Measurements from ENCODE around the gene RAPGEF6.

DNA sequence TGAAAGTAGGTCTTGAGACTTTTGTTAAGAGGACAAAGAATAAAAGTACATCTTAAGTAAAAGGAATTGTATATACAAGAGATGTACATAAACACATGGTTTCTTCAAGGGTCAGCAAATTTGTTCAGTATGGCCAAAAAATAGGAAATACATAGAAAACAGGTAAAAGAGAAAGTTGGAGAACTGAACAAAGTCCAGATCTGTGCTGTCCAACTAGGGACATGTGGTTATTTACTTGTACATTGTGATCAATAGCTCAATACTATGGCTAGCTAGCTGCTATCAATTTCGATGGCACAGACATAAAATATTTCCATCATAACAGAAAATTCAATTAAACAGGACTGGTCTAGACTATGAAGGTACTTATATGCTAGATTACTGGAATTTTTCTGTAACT, 92.3 kb downstream of the RAPGEF6 start:
- TF ChIP-seq POLR2A (IDR thresholded peaks at IDR 0.05; ENCODE audit: low read depth, low read length) = no peak
- TF ChIP-seq POLR2AphosphoS5 (IDR thresholded peaks at IDR 0.05; ENCODE audit: low read depth, low read length) = no peak
- TF ChIP-seq TAF1 (IDR thresholded peaks at IDR 0.05; ENCODE audit: borderline replicate concordance, low read depth, low read length) = no peak

Data from GM12892 (cell line).